Liver (tissue), 3 donors: ENCODE results near the gene SCNN1B.

Experiments used
- EGR1 ChIP-seq, 2 donors: IDR thresholded peaks; 2 replicates each; pipeline ENCODE4 v1.6.1; 2016 to 2018; ENCODE audit warnings: antibody characterized with exemption in 2 of 2, low read depth in 2 of 2
- GABPA ChIP-seq, 2 donors: IDR thresholded peaks in 1 of 2; conservative IDR thresholded peaks in 1 of 2; 2 replicates each; pipeline ENCODE4 v1.6.1; 2016; ENCODE audit warnings: antibody characterized with exemption in 2 of 2, mild to moderate bottlenecking in 1 of 2, moderate library complexity in 1 of 2
- NR2F2 ChIP-seq: IDR thresholded peaks from 2 replicates; pipeline ENCODE4 v1.6.1; 2016; ENCODE audit warnings: antibody characterized with exemption
- RXRA ChIP-seq, 2 donors: IDR thresholded peaks; 2 replicates each; pipeline ENCODE4 v1.6.1; 2017 to 2018; ENCODE audit warnings: antibody characterized with exemption in 2 of 2, mild to moderate bottlenecking in 1 of 2
- TAF1 ChIP-seq: conservative IDR thresholded peaks from 2 replicates; pipeline ENCODE4 v1.6.1; 2016; ENCODE audit warnings: antibody characterized with exemption, mild to moderate bottlenecking
- YY1 ChIP-seq: IDR thresholded peaks from 2 replicates; pipeline ENCODE4 v1.6.1; 2016; ENCODE audit warnings: antibody characterized with exemption, mild to moderate bottlenecking
- TF ChIP-seq, protein P1 (sequence below): IDR thresholded peaks from 2 replicates; pipeline ENCODE4 v1.6.1; 2016; ENCODE audit warnings: antibody characterized with exemption, mild to moderate bottlenecking
- TF ChIP-seq, protein P2 (sequence below): fragments of 150-350 bp; IDR thresholded peaks from 2 replicates; pipeline ENCODE4 v1.5.1; 2017; ENCODE audit warnings: improper control_type of control experiment, low read depth, low read length; ENCODE audit not compliant: missing input control
- donor health status: healthy.
- donor health status: healthy.

- TF ChIP-seq, protein P1, sequence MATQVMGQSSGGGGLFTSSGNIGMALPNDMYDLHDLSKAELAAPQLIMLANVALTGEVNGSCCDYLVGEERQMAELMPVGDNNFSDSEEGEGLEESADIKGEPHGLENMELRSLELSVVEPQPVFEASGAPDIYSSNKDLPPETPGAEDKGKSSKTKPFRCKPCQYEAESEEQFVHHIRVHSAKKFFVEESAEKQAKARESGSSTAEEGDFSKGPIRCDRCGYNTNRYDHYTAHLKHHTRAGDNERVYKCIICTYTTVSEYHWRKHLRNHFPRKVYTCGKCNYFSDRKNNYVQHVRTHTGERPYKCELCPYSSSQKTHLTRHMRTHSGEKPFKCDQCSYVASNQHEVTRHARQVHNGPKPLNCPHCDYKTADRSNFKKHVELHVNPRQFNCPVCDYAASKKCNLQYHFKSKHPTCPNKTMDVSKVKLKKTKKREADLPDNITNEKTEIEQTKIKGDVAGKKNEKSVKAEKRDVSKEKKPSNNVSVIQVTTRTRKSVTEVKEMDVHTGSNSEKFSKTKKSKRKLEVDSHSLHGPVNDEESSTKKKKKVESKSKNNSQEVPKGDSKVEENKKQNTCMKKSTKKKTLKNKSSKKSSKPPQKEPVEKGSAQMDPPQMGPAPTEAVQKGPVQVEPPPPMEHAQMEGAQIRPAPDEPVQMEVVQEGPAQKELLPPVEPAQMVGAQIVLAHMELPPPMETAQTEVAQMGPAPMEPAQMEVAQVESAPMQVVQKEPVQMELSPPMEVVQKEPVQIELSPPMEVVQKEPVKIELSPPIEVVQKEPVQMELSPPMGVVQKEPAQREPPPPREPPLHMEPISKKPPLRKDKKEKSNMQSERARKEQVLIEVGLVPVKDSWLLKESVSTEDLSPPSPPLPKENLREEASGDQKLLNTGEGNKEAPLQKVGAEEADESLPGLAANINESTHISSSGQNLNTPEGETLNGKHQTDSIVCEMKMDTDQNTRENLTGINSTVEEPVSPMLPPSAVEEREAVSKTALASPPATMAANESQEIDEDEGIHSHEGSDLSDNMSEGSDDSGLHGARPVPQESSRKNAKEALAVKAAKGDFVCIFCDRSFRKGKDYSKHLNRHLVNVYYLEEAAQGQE, result no peak
- no peak for TF ChIP-seq YY1
- TF ChIP-seq GABPA (IDR thresholded peaks at IDR 0.05 in 1 of 2, conservative IDR thresholded peaks at IDR 0.05 in 1 of 2), result no peak
- TF ChIP-seq, protein P2, sequence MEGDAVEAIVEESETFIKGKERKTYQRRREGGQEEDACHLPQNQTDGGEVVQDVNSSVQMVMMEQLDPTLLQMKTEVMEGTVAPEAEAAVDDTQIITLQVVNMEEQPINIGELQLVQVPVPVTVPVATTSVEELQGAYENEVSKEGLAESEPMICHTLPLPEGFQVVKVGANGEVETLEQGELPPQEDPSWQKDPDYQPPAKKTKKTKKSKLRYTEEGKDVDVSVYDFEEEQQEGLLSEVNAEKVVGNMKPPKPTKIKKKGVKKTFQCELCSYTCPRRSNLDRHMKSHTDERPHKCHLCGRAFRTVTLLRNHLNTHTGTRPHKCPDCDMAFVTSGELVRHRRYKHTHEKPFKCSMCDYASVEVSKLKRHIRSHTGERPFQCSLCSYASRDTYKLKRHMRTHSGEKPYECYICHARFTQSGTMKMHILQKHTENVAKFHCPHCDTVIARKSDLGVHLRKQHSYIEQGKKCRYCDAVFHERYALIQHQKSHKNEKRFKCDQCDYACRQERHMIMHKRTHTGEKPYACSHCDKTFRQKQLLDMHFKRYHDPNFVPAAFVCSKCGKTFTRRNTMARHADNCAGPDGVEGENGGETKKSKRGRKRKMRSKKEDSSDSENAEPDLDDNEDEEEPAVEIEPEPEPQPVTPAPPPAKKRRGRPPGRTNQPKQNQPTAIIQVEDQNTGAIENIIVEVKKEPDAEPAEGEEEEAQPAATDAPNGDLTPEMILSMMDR, result no peak
- no peak for TF ChIP-seq EGR1 (IDR thresholded peaks at IDR 0.05; ENCODE audit: low read depth in 2 of 2)
- no peak for TF ChIP-seq TAF1
- no peak for TF ChIP-seq RXRA (IDR thresholded peaks at IDR 0.05)
- no peak for TF ChIP-seq NR2F2
Measured at GRCh38 chr16:23267647-23268046, 34.5 kb upstream of the SCNN1B start.
